GM12873 (cell line): ENCODE data around the gene SDR42E1.

ENCODE experiments used
- TF ChIP-seq, protein P1 (sequence below): IDR thresholded peaks from 2 replicates; pipeline ENCODE4 v1.5.1; 2012; ENCODE audit warnings: low read depth, mild to moderate bottlenecking, moderate library complexity, low read length, control low read depth; ENCODE audit not compliant: insufficient read depth; ENCODE audit errors: missing control alignments

SDR42E1 gene

DNA sequence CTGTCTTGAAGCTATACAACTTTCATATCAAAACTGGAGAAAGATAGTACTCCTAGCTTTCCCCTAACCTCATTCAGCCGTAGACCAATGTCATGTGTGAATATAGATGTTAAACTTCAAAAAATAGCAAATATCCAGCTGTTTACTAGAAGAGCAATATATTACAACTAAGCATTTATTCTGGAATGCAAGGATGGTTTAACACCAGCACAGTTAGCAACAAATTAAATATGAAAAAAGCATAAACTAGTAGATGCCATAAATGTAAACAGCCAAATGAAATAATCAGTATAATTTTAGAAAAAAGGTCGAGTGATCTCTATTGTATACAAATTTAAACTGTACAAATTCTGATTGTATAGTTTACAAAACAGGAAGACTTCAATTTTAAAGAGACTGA, 59.7 kb downstream of the SDR42E1 start:
- TF ChIP-seq, protein P1, sequence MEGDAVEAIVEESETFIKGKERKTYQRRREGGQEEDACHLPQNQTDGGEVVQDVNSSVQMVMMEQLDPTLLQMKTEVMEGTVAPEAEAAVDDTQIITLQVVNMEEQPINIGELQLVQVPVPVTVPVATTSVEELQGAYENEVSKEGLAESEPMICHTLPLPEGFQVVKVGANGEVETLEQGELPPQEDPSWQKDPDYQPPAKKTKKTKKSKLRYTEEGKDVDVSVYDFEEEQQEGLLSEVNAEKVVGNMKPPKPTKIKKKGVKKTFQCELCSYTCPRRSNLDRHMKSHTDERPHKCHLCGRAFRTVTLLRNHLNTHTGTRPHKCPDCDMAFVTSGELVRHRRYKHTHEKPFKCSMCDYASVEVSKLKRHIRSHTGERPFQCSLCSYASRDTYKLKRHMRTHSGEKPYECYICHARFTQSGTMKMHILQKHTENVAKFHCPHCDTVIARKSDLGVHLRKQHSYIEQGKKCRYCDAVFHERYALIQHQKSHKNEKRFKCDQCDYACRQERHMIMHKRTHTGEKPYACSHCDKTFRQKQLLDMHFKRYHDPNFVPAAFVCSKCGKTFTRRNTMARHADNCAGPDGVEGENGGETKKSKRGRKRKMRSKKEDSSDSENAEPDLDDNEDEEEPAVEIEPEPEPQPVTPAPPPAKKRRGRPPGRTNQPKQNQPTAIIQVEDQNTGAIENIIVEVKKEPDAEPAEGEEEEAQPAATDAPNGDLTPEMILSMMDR, result no peak

DNA sequence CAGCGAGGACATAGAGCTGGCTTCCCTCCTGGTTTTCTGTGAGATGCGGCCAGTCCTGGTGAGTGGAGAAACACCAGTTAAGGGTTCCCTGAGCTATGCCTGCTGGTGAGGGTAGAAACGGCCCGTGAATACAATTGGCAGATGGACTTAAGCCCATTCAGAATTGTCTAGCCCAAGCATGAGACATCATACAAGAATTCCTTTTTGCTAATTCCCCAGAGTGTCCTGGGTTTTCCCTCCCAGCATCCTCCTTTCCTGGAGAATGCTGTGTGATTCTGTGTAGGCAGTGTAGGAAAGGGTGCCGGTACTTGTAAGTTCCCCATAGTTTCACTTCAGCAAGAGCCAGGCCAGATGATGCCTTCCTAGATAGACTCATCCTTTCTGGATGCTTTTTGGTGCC, 65.1 kb downstream of the SDR42E1 start:
- TF ChIP-seq, protein P1, result no peak

DNA sequence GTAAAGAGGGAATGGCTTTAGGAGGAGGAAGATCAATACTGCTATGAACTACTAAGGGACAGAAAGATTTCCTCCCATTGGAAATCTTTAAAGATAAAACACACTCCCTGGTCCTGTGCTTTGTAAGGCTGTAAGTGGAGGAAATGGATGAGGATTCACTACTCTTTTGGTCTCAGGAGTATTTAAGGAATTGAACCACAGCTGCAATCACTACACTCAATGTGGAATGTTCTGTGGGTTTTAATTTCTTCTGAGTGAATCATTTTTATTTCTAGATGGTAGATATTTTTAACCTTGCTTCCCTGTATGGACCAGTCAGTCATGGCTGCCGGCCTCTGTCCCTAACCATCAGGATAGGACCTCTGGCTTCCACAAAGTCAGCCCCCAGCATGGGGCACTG, 65.6 kb downstream of the SDR42E1 start:
- TF ChIP-seq, protein P1, result no peak

DNA sequence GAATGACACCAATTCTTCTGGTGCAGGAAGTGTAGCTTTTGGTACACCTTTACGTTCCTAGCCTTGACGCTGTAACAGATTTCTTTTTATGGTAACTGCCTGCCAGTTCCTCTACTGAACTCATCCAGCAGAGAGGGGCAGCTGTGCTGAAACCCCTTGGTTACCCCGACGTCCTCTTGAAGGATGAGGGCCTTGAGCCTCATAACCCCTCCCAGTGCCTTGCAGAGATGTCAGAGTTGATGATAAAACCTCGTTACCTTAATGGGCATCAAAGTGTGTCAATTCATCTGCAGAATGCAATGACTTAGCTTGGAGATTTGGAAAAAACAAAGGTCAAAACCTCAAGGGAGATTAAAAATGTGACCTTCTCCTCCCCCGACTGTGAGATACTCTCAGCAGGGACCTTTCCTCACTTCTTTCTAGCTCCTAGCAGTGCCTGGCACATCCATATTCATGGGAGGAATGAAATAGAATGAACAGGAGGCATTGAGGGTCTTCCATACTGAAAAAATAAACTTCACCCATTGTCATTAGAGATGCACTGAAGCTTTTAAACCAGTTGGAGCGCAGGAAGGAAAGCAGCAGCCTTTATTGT, 69.2 kb downstream of the SDR42E1 start:
- TF ChIP-seq, protein P1, result no peak

DNA sequence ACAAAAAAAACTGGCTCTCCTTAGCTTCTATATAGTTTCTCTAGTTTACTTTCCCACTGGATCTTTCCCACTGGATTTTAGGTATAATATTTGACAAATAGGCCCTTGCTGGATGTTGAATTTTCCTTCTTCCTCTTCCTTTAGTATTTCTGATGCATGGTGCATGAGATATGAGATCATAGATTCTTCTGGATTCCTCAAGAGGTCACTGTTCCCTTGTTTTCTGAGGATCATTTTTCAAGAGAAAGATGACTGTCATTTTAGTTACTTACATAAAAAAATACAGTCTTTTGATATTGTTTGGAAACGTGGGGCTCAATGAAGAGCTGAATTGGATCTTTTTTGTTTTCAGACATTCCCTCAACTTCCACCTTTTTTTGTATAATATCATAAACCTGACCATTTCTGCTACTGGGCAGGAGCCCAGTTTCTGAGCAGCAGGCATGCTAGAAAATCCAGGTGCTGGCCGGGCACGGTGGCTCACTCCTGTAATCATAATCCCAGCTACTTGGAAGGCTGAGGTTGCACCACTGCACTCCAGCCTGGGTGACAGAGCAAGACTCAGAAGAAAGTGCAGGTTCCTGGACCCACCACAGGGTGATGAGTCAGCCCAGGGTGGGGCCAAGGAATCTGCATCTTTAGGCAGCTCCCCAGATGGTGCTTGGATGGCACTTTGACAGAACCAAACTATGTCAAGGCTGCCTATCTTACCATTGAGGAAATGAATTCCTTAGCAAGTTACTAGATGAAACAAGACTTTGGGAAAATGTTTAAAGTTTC, 70.3 kb downstream of the SDR42E1 start:
- TF ChIP-seq, protein P1, result peak; percentile 15

DNA sequence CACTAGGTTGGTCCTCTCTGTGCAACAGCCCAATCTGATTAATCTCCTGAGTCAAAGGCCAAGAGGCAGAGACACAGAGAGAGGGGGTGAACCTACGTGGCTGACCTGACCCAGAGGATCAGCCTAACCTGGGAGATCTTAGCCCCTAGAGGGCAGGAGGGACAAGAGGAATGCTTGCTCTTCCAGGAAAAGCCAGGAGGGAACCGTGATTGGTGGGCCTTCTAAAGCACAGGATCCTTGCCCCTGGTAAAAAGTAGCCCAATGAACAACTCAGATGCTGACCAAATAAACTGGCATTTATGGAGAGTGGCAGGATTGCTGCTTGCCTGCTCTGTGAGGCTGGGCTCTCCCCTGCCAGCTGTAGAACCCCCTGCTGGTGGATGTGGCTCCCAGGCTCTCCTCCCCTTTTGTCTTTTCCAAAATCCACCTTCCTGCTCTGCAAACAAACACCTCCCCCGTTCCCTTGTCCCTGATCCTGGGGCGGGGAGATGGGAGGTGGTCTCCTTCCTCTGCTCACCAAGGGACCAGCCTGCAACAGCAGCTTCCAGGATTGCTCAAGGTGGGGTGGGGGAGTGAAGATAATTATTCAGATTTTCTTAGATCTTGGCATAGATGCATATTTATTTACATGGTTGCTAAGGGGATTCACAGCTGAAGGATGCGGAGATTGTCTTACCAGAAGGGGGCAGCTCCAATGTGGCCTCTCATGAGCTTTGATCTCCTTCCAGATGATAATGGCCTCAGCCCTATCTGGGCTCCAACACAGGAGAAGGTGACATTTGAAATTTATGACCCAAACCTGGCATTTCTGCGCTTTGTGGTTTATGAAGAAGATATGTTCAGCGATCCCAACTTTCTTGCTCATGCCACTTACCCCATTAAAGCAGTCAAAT, 71.9 kb downstream of the SDR42E1 start:
- TF ChIP-seq, protein P1, result peak; percentile 6
